ENCODE results near the gene SLC22A31. TPM values are rescaled to one million over a fixed set of nuclear protein-coding genes. Genes with fewer than 3 reads are reported as not detected.

SLC22A31 gene
- total RNA-seq, 1 experiment from 2014 or later, result 53.7 TPM

GRCh38 chr16:89170346-89171215, 29.8 kb downstream of the SLC22A31 start:
- ChIA-PET RAD21 (ENCODE audit: low non-redundant PET in 1 of 2, low total read pairs in 2 of 2, uncharacterized antibody in 2 of 2, unreplicated experiment in 2 of 2) (interaction anchor here (0.7 to 1.0 kb wide), 5 partner anchors 22 to 358 kb away, joined by 3 to 5 read pairs (median 5); no protein-coding TSS in a partner anchor), CTCF (interaction anchor here (0.8 to 1.6 kb wide), 11 partner anchors 17 to 433 kb away, joined by 3 to 11 read pairs (median 4); partner anchors contain the start of genes PIEZO1 and SLC22A31), POLR2A (interaction anchor here (0.7 to 1.4 kb wide), 8 partner anchors 15 to 359 kb away, joined by 3 to 12 read pairs (median 4); partner anchors contain the start of genes APRT and ZNF778)
- Histone ChIP-seq H3K27me3 (ENCODE audit: insufficient read depth, low read length) (no peaks in the 10 kb centered on the region), H2AFZ (ENCODE audit: low read depth, low read length, poor library complexity, severe bottlenecking) (peak overlapping the region; percentile 73), H3K9me3 (ENCODE audit: control insufficient read depth in 1 of 2, insufficient read depth in 1 of 2, low read depth in 1 of 2, low read length in 2 of 2) (no peaks in the 10 kb centered on the region), H3K4me1 (ENCODE audit: control insufficient read depth in 1 of 2, insufficient read depth in 2 of 2, low read length in 2 of 2) (peaks cover 24 to 40% of the 10 kb centered on the region in 2 experiments), H3K4me3 (replicated peaks in 1 of 2; ENCODE audit: low read depth in 1 of 2, low read length in 2 of 2) (peak overlapping the region; percentile 30 to 38), H3K36me3 (ENCODE audit: control insufficient read depth in 1 of 2, insufficient read depth in 2 of 2, low read length in 2 of 2) (no peaks in the 10 kb centered on the region), H3K9ac (ENCODE audit: low read length) (peak overlapping the region; percentile 39), H4K20me1 (ENCODE audit: insufficient read depth) (no peaks in the 10 kb centered on the region), H3K4me2 (ENCODE audit: low read length) (peak overlapping the region; percentile 77), H3K27ac (ENCODE audit: low read depth, low read length) (peak overlapping the region; percentile 41; the same call in 1 of the 2 replicates), H3K79me2 (ENCODE audit: insufficient read depth, low read length) (no peaks in the 10 kb centered on the region), H3K9me2 (ENCODE audit: insufficient read depth) (no peaks in the 10 kb centered on the region)
- intact Hi-C loops (cut with micrococcal nuclease), result loop anchor here (1.0 to 2.0 kb wide), 4 partner anchors 22 to 358 kb away; partner anchors contain the start of genes SLC22A31 and ZNF778
- TF ChIP-seq EZH2 (IDR thresholded peaks at IDR 0.05), result no peak
- peak; percentile 46 for TF ChIP-seq POLR2AphosphoS5 (IDR thresholded peaks at IDR 0.05; ENCODE audit: low read depth, low read length)
- peak in 2 of 3 experiments; percentile 39 to 42; a peak in 4 of 6 replicates for TF ChIP-seq CTCF (IDR thresholded peaks at IDR 0.05 in 2 of 3, conservative IDR thresholded peaks at IDR 0.05 in 1 of 3; ENCODE audit: borderline replicate concordance in 1 of 3, insufficient read depth in 1 of 3, low read depth in 2 of 3, low read length in 2 of 3)
- ATAC-seq (peak; percentile 53), DNase-seq (ENCODE audit: low read depth, low spot score) (peak; percentile 57)
- BruUV-seq (replicated peaks), result no TSS peak

Data from HCT116 (cell line).